Trophoblast cell (in vitro differentiated cells and primary cell): Measurements from ENCODE around the gene TNS3.
A peak's percentile ranks its signal among the peaks of the same experiment; 100 is the strongest.

Experiments used
- DNase-seq, 2 donors: peaks; one replicate each; pipeline ENCODE4 v3.0.0-alpha.2; 2016
- H2AFZ ChIP-seq: 2 replicates; pipeline ENCODE4 v1.6.1; 2013; ENCODE audit warnings: low read length, moderate library complexity, mild to moderate bottlenecking; ENCODE audit not compliant: insufficient read depth, poor library complexity
- H2AK5ac ChIP-seq: 2 replicates; pipeline ENCODE4 v1.6.1; 2013; ENCODE audit warnings: mild to moderate bottlenecking, low read length
- H2BK120ac ChIP-seq: 2 replicates; pipeline ENCODE4 v1.6.1; 2013; ENCODE audit warnings: low read length, mild to moderate bottlenecking, moderate library complexity; ENCODE audit not compliant: insufficient read depth, poor library complexity
- H2BK12ac ChIP-seq: 2 replicates; pipeline ENCODE4 v1.6.1; 2013; ENCODE audit warnings: mild to moderate bottlenecking, low read length, moderate library complexity
- H2BK5ac ChIP-seq: 2 replicates; pipeline ENCODE4 v1.6.1; 2013; ENCODE audit warnings: low read length, low read depth, moderate library complexity, mild to moderate bottlenecking; ENCODE audit not compliant: poor library complexity
- H3K14ac ChIP-seq: 2 replicates; pipeline ENCODE4 v1.6.1; 2013; ENCODE audit warnings: mild to moderate bottlenecking, low read length
- H3K18ac ChIP-seq: 2 replicates; pipeline ENCODE4 v1.6.1; 2013; ENCODE audit warnings: mild to moderate bottlenecking, low read length
- H3K23ac ChIP-seq: 2 replicates; pipeline ENCODE4 v1.6.1; 2013; ENCODE audit warnings: low read length
- H3K27ac ChIP-seq: 2 replicates; pipeline ENCODE4 v1.5.1; 2013; ENCODE audit warnings: low read depth, mild to moderate bottlenecking, inconsistent platforms, low read length, moderate library complexity
- H3K27me3 ChIP-seq: 2 replicates; pipeline ENCODE4 v1.6.1; 2013; ENCODE audit warnings: inconsistent platforms, mild to moderate bottlenecking, low read length, moderate library complexity; ENCODE audit not compliant: insufficient read depth
- H3K36me3 ChIP-seq, 2 experiments: 1 replicate in 1 of 2; 2 replicates in 1 of 2; pipeline ENCODE4 v1.6.1; 2013; ENCODE audit warnings: low read length in 2 of 2, mild to moderate bottlenecking in 2 of 2, moderate library complexity in 1 of 2; ENCODE audit not compliant: insufficient read depth in 2 of 2, control insufficient read depth in 1 of 2
- H3K4ac ChIP-seq: 2 replicates; pipeline ENCODE4 v1.6.1; 2013; ENCODE audit warnings: low read depth, mild to moderate bottlenecking, low read length, moderate library complexity
- H3K4me1 ChIP-seq, 2 experiments: 1 replicate in 1 of 2; 2 replicates in 1 of 2; pipeline ENCODE4 v1.6.1; 2013; ENCODE audit warnings: low read length in 2 of 2, mild to moderate bottlenecking in 2 of 2, moderate library complexity in 1 of 2; ENCODE audit not compliant: insufficient read depth in 2 of 2, control insufficient read depth in 1 of 2
- H3K4me2 ChIP-seq: 2 replicates; pipeline ENCODE4 v1.6.1; 2013; ENCODE audit warnings: inconsistent platforms, mild to moderate bottlenecking, low read length, moderate library complexity
- H3K4me3 ChIP-seq: 2 replicates; pipeline ENCODE4 v1.5.1; 2013; ENCODE audit warnings: mild to moderate bottlenecking, low read depth, low read length, inconsistent platforms
- H3K79me1 ChIP-seq: one replicate; pipeline ENCODE4 v1.6.1; 2013; ENCODE audit warnings: low read length
- H3K79me2 ChIP-seq: 2 replicates; pipeline ENCODE4 v1.6.1; 2013; ENCODE audit warnings: low read length, mild to moderate bottlenecking; ENCODE audit not compliant: control insufficient read depth, insufficient read depth, poor library complexity
- H3K9ac ChIP-seq: 2 replicates; pipeline ENCODE4 v1.6.1; 2013; ENCODE audit warnings: mild to moderate bottlenecking, low read length
- H3K9me3 ChIP-seq: 2 replicates; pipeline ENCODE4 v1.6.1; 2013; ENCODE audit warnings: low read depth, mild to moderate bottlenecking, control low read depth, inconsistent platforms, low read length; ENCODE audit not compliant: insufficient read depth
- H4K12ac ChIP-seq: 2 replicates; pipeline ENCODE4 v1.6.1; 2013; ENCODE audit warnings: low read depth, mild to moderate bottlenecking, low read length, moderate library complexity
- H4K8ac ChIP-seq: 2 replicates; pipeline ENCODE4 v1.6.1; 2013; ENCODE audit warnings: low read depth, mild to moderate bottlenecking, low read length, moderate library complexity
- H4K91ac ChIP-seq: one replicate; pipeline ENCODE4 v1.6.1; 2013; ENCODE audit warnings: low read depth, mild to moderate bottlenecking, low read length, moderate library complexity
- WGBS: extraction: QIAGEN DNeasy Blood & Tissue Kit; methylation state at CpG from one replicate; pipeline ENCODE4 v1.1.7; 2013; ENCODE audit warnings: missing lambda C conversion rate; ENCODE audit not compliant: insufficient read length, insufficient coverage; ENCODE audit errors: extremely low coverage; 5-methylcytosine and 5-hydroxymethylcytosine counted together

Gene TNS3

GRCh38 chr7:47308808-47309207 is 273.1 kb downstream of the TNS3 start:
- no peak overlapping the region for H4K91ac ChIP-seq
- no peak overlapping the region for H4K12ac ChIP-seq
- H3K4ac ChIP-seq, result no peak overlapping the region
- H3K14ac ChIP-seq, result no peak overlapping the region
- no peak overlapping the region for H3K27ac ChIP-seq
- no peak overlapping the region for H2BK120ac ChIP-seq
- no peak overlapping the region for H4K8ac ChIP-seq
- no peaks in the 10 kb centered on the region for H3K9me3 ChIP-seq
- no peak overlapping the region for H3K4me3 ChIP-seq
- no peak overlapping the region for H2AFZ ChIP-seq
- no peaks in the 10 kb centered on the region for H3K27me3 ChIP-seq
- no peak overlapping the region for H2BK12ac ChIP-seq
- no peak overlapping the region for H3K18ac ChIP-seq
- no peak overlapping the region for H2AK5ac ChIP-seq
- no CpG with 5 or more reads among the region's 6 CpGs for WGBS
- peaks cover 25 to 36% of the 10 kb centered on the region in 2 experiments for H3K36me3 ChIP-seq
- no peak overlapping the region for H3K23ac ChIP-seq
- H3K79me2 ChIP-seq, result no peaks in the 10 kb centered on the region
- no peak for DNase-seq
- no peak overlapping the region for H3K4me2 ChIP-seq
- H2BK5ac ChIP-seq, result no peak overlapping the region
- peaks cover 0 to 3% of the 10 kb centered on the region in 2 experiments for H3K4me1 ChIP-seq
- H3K79me1 ChIP-seq, result no peaks in the 10 kb centered on the region
- H3K9ac ChIP-seq, result no peak overlapping the region

- WGBS, result no CpG with 5 or more reads among the region's 3 CpGs
- H2AFZ ChIP-seq, result no peak overlapping the region
- H2BK120ac ChIP-seq, result no peak overlapping the region
- H2AK5ac ChIP-seq, result no peak overlapping the region
- no peak overlapping the region for H4K8ac ChIP-seq
- no peaks in the 10 kb centered on the region for H3K79me2 ChIP-seq
- no peak overlapping the region for H2BK12ac ChIP-seq
- H3K9me3 ChIP-seq, result no peaks in the 10 kb centered on the region
- H3K4me1 ChIP-seq, result peaks cover 0 to 3% of the 10 kb centered on the region in 2 experiments
- no peak overlapping the region for H3K9ac ChIP-seq
- no peak overlapping the region for H3K18ac ChIP-seq
- no peaks in the 10 kb centered on the region for H3K79me1 ChIP-seq
- H4K12ac ChIP-seq, result no peak overlapping the region
- no peak overlapping the region for H3K4me3 ChIP-seq
- no peak overlapping the region for H3K4me2 ChIP-seq
- no peak overlapping the region for H3K4ac ChIP-seq
- H3K23ac ChIP-seq, result no peak overlapping the region
- DNase-seq, result peak in 1 of 2 donors; percentile 54
- no peak overlapping the region for H3K27ac ChIP-seq
- H2BK5ac ChIP-seq, result no peak overlapping the region
- H3K14ac ChIP-seq, result no peak overlapping the region
- no peak overlapping the region for H4K91ac ChIP-seq
- peaks cover 28 to 39% of the 10 kb centered on the region in 2 experiments for H3K36me3 ChIP-seq
- H3K27me3 ChIP-seq, result no peaks in the 10 kb centered on the region
Measured at GRCh38 chr7:47307311-47307710, 274.6 kb downstream of the TNS3 start.

DNA sequence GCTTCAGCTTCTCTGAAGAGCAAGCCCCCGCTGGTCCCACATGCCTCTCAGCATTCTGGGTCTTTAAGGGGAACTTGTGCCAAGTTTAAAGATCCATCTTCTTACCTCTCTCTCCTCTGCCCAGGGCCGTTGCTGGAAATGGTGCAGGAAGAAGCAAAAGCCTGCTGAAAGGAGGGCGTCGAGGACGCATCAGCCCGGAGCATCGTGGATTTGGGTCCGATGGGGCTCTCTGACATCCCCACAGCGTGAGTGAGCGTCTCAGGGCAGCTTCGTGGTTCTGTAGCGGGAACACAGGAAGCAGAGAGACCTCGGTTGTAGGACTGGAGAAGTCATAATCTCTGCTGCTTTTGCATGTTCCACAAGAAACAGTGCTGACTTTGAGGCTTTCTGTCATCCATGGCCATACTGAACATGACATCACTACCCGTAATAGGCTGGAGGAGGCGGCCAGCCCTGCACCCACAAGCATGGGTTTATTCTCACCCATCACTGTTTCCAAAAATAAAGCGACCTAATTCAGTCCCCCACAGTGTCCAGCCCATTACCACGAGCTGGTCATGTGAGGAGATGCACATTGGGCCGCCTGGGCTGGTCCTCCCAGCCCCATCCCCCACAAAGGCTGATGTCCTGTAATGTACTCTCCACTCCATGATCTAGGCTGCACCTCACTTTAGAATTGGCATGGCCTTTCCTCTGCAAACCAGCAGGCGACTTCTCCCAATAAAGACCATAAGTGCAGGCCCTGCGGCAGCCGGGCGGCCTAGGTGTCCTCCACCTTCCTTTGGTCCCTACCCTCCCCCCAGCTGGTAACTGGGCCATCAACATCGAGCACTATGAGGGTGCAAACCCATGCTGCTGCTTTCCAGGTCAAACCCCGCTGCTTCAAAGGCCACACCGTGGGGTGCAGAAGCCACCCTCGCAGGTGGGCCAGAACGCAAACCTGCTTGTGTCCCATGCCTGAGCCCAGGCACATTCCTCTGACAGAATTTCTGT is 276.9 kb downstream of the TNS3 start:
- Histone ChIP-seq H3K9ac (peak overlapping the region; percentile 19), H3K27me3 (no peaks in the 10 kb centered on the region), H4K91ac (no peak overlapping the region), H3K18ac (no peak overlapping the region), H3K27ac (no peak overlapping the region), H3K23ac (no peak overlapping the region), H2AFZ (no peak overlapping the region), H3K14ac (no peak overlapping the region), H2BK12ac (no peak overlapping the region), H3K79me1 (no peaks in the 10 kb centered on the region), H2AK5ac (no peak overlapping the region), H3K4me1 (peaks cover under 1 to 5% of the 10 kb centered on the region in 2 experiments), H4K12ac (no peak overlapping the region), H2BK120ac (no peak overlapping the region), H3K9me3 (no peaks in the 10 kb centered on the region), H3K79me2 (no peaks in the 10 kb centered on the region), H4K8ac (no peak overlapping the region), H3K4me2 (no peak overlapping the region), H3K4ac (no peak overlapping the region), H2BK5ac (no peak overlapping the region), H3K36me3 (peaks cover 45 to 55% of the 10 kb centered on the region in 2 experiments), H3K4me3 (no peak overlapping the region)
- WGBS, result no CpG with 5 or more reads among the region's 27 CpGs
- DNase-seq, result no peak

DNA sequence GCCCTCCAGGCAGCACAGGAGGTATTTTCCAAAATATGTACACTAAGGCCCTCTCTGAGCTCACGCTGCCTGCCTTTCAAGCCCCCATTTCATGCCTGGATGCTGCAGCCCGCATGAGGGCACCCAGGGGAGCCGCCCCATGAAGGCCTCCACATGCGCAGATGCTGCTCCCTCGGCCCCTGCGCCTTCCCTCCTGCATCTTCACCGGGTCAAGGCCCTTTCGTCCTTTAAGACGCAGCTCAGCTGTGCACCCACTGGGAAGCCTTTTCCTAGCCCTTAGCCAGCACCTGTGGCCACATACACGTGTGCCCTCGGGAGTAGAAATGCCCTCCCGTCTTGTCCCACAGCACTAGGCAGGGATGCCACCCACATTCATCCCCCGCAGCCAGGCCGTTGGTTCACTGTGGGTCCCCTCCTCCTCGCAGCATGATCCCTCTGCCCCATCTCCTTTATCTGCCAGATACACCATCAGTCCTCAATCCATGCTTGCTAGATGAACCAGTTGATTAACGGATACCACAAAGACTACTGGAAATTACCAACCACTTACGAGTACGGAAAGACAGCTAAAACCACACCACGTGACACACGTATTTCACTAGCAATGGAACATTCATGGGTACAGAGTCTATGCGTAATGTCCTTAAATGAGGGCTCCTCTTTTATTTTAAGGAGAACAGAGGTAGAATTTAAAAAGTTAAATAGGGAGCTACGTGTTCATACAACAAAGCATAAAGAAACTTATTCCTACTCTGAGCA is 278.0 kb downstream of the TNS3 start:
- no peaks in the 10 kb centered on the region for H3K27me3 ChIP-seq
- no peak overlapping the region for H2BK12ac ChIP-seq
- DNase-seq, result peak; percentile 77 to 79
- H3K18ac ChIP-seq, result peak overlapping the region; percentile 11
- H3K14ac ChIP-seq, result no peak overlapping the region
- H3K27ac ChIP-seq, result no peak overlapping the region
- no peak overlapping the region for H3K4me3 ChIP-seq
- no peak overlapping the region for H2AFZ ChIP-seq
- no peak overlapping the region for H2AK5ac ChIP-seq
- no CpG with 5 or more reads among the region's 22 CpGs for WGBS
- H4K8ac ChIP-seq, result no peak overlapping the region
- no peak overlapping the region for H2BK5ac ChIP-seq
- H4K91ac ChIP-seq, result no peak overlapping the region
- H3K36me3 ChIP-seq, result peaks cover 51 to 60% of the 10 kb centered on the region in 2 experiments
- H3K4me1 ChIP-seq, result peaks cover 5 to 8% of the 10 kb centered on the region in 2 experiments
- H3K23ac ChIP-seq, result no peak overlapping the region
- H3K9me3 ChIP-seq, result peaks cover 3% of the 10 kb centered on the region
- no peak overlapping the region for H3K9ac ChIP-seq
- H2BK120ac ChIP-seq, result no peak overlapping the region
- H3K4me2 ChIP-seq, result no peak overlapping the region
- no peak overlapping the region for H3K4ac ChIP-seq
- H4K12ac ChIP-seq, result peak overlapping the region; percentile 23
- H3K79me1 ChIP-seq, result peaks cover 4% of the 10 kb centered on the region
- H3K79me2 ChIP-seq, result no peaks in the 10 kb centered on the region
